A204.1 (cell line): Measurements from ENCODE around the gene TBC1D24.

ENCODE experiments used
- FAIRE-seq: peaks from 2 replicates; lab custom pipeline; 2012; peaks lifted over from hg19 to GRCh38; lab: Jason Lieb, UNC

The TBC1D24 gene

GRCh38 chr16:2450975-2451381 lies 23.9 kb upstream of the TBC1D24 start:
- no peak for FAIRE-seq

- FAIRE-seq, result no peak
Measured at GRCh38 chr16:2451851-2452320, 23.0 kb upstream of the TBC1D24 start.

GRCh38 chr16:2452650-2453049 lies 22.3 kb upstream of the TBC1D24 start:
- no peak for FAIRE-seq

- FAIRE-seq, result no peak
Measured at GRCh38 chr16:2455081-2455845, 19.7 kb upstream of the TBC1D24 start.

- FAIRE-seq, result no peak
Measured at GRCh38 chr16:2456551-2457153, 18.3 kb upstream of the TBC1D24 start.

- no peak for FAIRE-seq
Measured at GRCh38 chr16:2457267-2457666, 17.7 kb upstream of the TBC1D24 start.

GRCh38 chr16:2457946-2458345 lies 17.0 kb upstream of the TBC1D24 start:
- no peak for FAIRE-seq

GRCh38 chr16:2458887-2459646 lies 15.9 kb upstream of the TBC1D24 start:
- no peak for FAIRE-seq

GRCh38 chr16:2459647-2460390 lies 15.1 kb upstream of the TBC1D24 start, which contains the start of gene TEDC2:
TEDC2 (plus strand) TSS chr16:2460109; CDS start chr16:2460145, 36 bp downstream.
- peak; percentile 84 for FAIRE-seq

- no peak for FAIRE-seq
Measured at GRCh38 chr16:2460391-2460713, 14.6 kb upstream of the TBC1D24 start.

GRCh38 chr16:2460916-2461315 lies 14.0 kb upstream of the TBC1D24 start:
- no peak for FAIRE-seq

- FAIRE-seq, result no peak
Measured at GRCh38 chr16:2462031-2462866, 12.7 kb upstream of the TBC1D24 start.

- FAIRE-seq, result no peak
Measured at GRCh38 chr16:2464333-2464732, 10.6 kb upstream of the TBC1D24 start.

GRCh38 chr16:2465653-2466415 lies 9.1 kb upstream of the TBC1D24 start:
- FAIRE-seq, result no peak

GRCh38 chr16:2466667-2467527 lies 8.0 kb upstream of the TBC1D24 start:
- no peak for FAIRE-seq

GRCh38 chr16:2467528-2468232 lies 7.2 kb upstream of the TBC1D24 start:
- no peak for FAIRE-seq

- no peak for FAIRE-seq
Measured at GRCh38 chr16:2468233-2468724, 6.6 kb upstream of the TBC1D24 start.

GRCh38 chr16:2468725-2469398 lies 6.1 kb upstream of the TBC1D24 start:
- no peak for FAIRE-seq
